HG03457 (cell line): ENCODE measurements around the gene LY6G5B.

Experiments
- ATAC-seq: cut with Tn5 transposase; IDR thresholded peaks from one replicate; pipeline ENCODE4 v1.9.1; 2021; ENCODE audit warnings: moderate number of reproducible peaks; ENCODE audit not compliant: unreplicated experiment

The LY6G5B gene

GRCh38 chr6:31713991-31714684, 44.4 kb downstream of the LY6G5B start:
- no peak for ATAC-seq

GRCh38 chr6:31715022-31715958, 45.5 kb downstream of the LY6G5B start, which contains the start of gene LY6G6D:
Gene LY6G6D, plus strand, starts transcription at chr6:31715348. Its CDS starts 8 bp downstream, at chr6:31715356.
- ATAC-seq: no peak

- ATAC-seq: no peak
Measured at GRCh38 chr6:31717499-31718222, 47.9 kb downstream of the LY6G5B start.

- no peak for ATAC-seq
Measured at GRCh38 chr6:31718265-31718664, 48.5 kb downstream of the LY6G5B start.

- no peak for ATAC-seq
Measured at GRCh38 chr6:31719001-31719400, 49.2 kb downstream of the LY6G5B start.

GRCh38 chr6:31720196-31720770, 50.5 kb downstream of the LY6G5B start:
- ATAC-seq: no peak

DNA sequence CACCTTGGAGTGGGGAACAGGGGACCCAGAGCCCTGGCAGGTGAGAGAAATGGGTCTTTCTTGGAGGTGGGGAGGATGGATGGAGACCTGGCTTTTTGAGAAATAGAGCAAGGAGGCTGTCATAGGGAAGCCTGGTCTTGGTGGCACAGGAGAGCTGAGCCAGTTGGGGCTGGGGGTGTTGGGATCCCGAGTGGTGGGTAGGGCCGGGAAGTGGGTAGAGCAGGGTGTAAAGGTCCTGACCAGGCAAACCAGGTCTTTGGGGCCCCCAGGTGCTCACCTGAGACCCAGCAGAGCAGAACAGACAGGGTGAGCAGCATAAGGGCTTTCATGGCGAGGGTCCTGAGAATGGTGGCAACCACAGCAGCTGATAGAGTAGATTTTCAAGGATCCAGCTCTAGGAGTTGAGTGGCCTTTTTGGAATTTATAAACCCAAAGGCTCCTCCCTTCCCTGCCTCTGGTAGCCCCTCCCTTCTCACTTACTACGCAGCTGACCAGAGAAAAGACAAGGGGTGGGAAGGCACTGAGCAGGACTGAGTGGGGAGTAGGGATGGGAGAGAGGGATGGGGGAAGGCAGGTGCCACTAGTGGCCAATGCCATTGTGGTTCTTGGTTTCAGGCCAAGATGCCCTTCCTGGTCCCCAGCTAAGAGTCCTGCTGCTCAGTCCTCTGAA, 51.7 kb downstream of the LY6G5B start, which contains the start of gene LY6G6C:
LY6G6C (minus strand) TSS at position 396 of the 670 bp plus-strand sequence; CDS start at position 329, 67 bp downstream.
- ATAC-seq: no peak

GRCh38 chr6:31722173-31722572, 52.4 kb downstream of the LY6G5B start:
- ATAC-seq: no peak
